Cerebellar cortex (tissue), 1 donor: ENCODE measurements around the gene CTDSPL.
A peak's percentile ranks its signal among the peaks of the same experiment; 100 is the strongest.

Experiments used
- DNase-seq: peaks from one replicate; pipeline ENCODE4 v3.0.0-alpha.2; 2015; ENCODE audit warnings: low spot score

Gene CTDSPL

GRCh38 chr3:37913522-37913921 lies 51.8 kb downstream of the CTDSPL start:
- no peak for DNase-seq

GRCh38 chr3:37916685-37917084 lies 55.0 kb downstream of the CTDSPL start:
- DNase-seq: no peak

- DNase-seq: no peak
These were observed 56.9 kb downstream of the CTDSPL start for GRCh38 chr3:37918627-37919026.

GRCh38 chr3:37920156-37920699 lies 58.5 kb downstream of the CTDSPL start:
- no peak for DNase-seq

- no peak for DNase-seq
These were observed 59.3 kb downstream of the CTDSPL start for GRCh38 chr3:37921025-37921424.

- peak; percentile 67 for DNase-seq
These were observed 61.3 kb downstream of the CTDSPL start for GRCh38 chr3:37922721-37923568.

GRCh38 chr3:37923569-37924040 lies 61.9 kb downstream of the CTDSPL start:
- DNase-seq: no peak

GRCh38 chr3:37924453-37924852 lies 62.8 kb downstream of the CTDSPL start:
- no peak for DNase-seq

GRCh38 chr3:37925157-37925556 lies 63.5 kb downstream of the CTDSPL start:
- DNase-seq: no peak

- no peak for DNase-seq
These were observed 64.9 kb downstream of the CTDSPL start for GRCh38 chr3:37926611-37927010.

GRCh38 chr3:37930495-37930894 lies 68.8 kb downstream of the CTDSPL start:
- no peak for DNase-seq

GRCh38 chr3:37932505-37932904 lies 70.8 kb downstream of the CTDSPL start:
- peak; percentile 64 for DNase-seq

GRCh38 chr3:37934631-37935289 lies 73.1 kb downstream of the CTDSPL start:
- no peak for DNase-seq

GRCh38 chr3:37935290-37935668 lies 73.6 kb downstream of the CTDSPL start:
- DNase-seq: no peak

GRCh38 chr3:37935756-37936666 lies 74.3 kb downstream of the CTDSPL start:
- no peak for DNase-seq

- DNase-seq: no peak
These were observed 75.5 kb downstream of the CTDSPL start for GRCh38 chr3:37937156-37937555.

GRCh38 chr3:37938011-37938410 lies 76.3 kb downstream of the CTDSPL start:
- no peak for DNase-seq

GRCh38 chr3:37940242-37940908 lies 78.7 kb downstream of the CTDSPL start:
- no peak for DNase-seq

- DNase-seq: no peak
These were observed 80.2 kb downstream of the CTDSPL start for GRCh38 chr3:37941608-37942508.

GRCh38 chr3:37942646-37943045 lies 81.0 kb downstream of the CTDSPL start:
- no peak for DNase-seq
